ENCODE data around the gene PBLD.

Gene PBLD
- 1.4 to 2.9 (median 2.2) reads per million in 4 experiments for total RNA-seq

GRCh38 chr10:68332259-68333057 lies at the start of gene PBLD:
PBLD (minus strand) TSS chr10:68332928; CDS start chr10:68306844, 26,084 bp downstream.
- peak; percentile 52 for DNase-seq

DNA sequence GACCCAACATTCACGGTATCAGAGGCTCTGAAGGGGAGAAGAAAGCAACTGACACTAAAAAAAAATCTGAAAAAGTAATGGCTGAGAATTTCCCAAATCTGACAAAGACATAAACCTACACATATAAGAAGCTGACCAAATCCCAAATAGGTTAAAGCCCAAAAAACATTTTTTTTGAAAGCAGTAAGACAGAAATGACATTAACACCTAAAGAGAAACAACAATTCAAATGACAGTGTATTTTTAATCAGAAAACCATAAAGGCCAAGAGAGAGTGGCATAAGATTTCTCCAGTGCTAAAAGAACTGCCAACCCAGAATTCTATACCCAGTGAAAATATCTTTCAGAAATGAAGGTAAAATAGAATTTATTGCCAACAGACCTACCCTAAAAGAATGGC lies 38.9 kb upstream of the PBLD start:
- no peak for DNase-seq

DNA sequence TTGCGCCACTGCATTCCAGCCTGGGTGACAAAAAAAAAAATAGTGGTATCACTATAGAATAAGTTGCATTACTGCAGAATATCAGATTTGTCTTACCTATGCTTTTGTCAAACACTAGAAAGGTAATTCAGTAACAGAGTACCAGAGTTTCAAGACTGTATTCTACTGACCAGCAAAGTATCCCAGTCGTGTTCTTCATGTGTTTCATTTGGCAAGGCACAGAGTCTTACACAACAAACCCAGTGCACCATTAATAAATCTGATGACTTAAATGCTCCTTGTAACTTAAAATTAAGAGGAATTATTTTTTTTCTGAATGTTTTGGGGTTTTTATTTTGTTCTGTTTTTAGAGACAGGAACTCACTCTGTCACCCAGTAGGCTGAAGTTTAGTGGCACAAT lies 34.4 kb upstream of the PBLD start:
- DNase-seq, result no peak

- DNase-seq, result no peak
These were observed 33.9 kb upstream of the PBLD start for GRCh38 chr10:68366600-68366999.

GRCh38 chr10:68365611-68366010 lies 32.9 kb upstream of the PBLD start:
- no peak for DNase-seq

DNA sequence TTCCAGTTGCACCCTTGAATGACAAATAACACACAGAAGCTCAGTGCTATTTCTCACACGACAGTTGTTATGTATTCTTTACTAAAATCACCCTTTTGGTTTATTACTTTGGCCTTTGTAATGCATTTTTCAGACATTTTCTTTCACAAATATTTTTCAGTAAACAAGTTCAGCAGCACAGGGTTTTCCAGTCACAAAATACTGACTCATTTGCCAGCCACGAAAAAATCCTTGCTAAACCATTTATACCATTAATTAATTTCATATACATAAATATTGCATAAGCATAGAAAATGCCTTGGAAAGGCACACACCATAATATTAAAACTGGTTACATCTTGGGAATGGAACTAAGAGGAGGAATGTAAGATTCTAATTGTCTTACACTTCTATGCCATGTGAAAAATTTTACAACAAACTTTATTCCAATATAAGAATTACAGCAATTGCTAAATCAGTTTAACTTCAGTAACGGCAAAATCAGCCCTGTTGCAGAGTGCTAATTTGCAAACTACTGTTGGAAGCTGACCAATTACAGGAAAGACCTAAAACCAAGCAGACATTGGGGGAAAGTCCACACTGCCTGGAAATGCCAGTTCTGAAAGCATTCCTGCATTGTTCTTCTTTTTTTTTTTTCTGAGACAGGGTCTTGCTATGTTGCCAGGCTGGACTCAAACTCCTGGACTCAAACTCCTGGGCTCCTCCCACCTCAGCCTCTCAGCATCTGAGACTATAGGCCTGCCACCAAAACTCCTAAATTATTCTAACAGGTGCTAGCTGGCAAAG lies 31.6 kb upstream of the PBLD start:
- DNase-seq, result no peak

DNA sequence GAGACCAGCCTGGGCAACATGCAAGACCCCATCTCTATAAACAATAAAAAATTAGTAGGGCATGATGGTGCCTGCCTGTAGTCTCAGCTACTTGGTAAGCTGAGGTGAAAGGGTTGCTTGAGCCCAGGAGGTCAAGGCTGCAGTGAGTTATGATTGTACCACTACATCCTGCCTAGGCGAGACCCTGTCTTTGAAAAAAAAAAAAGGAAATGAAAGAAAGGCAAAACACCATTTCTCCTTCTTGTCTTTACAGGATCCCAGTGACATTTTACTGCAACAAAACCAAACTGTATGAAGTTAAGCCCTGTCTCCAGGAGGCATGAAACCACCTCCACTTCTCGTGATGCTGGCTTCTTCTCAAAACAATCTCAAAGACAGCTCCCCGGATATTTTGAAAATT lies 29.9 kb upstream of the PBLD start:
- no peak for DNase-seq

DNA sequence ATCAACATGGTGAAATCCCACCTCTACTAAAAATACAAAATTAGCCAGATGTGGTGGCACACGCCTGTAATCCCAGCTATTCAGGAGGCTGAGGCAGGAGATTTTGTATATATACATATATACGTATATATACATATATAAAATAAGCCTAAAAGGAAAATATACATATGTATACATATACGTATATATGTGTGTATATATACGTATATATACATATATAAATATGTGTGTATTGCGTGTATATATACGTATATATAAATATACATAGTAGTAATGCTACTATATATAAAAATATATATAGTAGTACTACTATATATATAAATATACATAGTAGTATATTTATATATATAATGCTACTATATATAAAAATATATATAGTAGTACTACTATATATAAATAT lies 26.5 kb upstream of the PBLD start:
- DNase-seq, result no peak

GRCh38 chr10:68353537-68353936 lies 20.8 kb upstream of the PBLD start:
- DNase-seq, result no peak

- peak; percentile 16 for DNase-seq
These were observed 15.6 kb upstream of the PBLD start for GRCh38 chr10:68348265-68348741.

DNA sequence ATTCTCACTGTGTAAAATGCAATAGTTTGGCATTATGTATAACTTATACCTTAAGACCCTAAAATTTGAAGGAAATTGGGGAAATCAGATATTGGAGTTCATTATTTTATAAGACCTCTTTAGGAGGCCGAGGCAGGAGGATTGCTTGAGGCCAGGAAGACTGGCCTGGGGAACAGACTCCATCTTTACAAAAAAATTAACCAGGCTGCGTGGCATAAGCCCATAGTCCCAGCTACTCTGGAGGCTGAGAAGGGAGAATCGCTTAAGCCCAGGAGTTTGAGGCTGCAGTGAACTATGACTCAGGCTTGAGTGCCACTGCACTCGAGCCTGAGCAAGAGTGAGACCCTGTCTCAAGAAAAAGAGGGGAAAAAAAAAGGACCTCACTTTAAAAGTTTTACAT lies 14.0 kb upstream of the PBLD start:
- no peak for DNase-seq

DNA sequence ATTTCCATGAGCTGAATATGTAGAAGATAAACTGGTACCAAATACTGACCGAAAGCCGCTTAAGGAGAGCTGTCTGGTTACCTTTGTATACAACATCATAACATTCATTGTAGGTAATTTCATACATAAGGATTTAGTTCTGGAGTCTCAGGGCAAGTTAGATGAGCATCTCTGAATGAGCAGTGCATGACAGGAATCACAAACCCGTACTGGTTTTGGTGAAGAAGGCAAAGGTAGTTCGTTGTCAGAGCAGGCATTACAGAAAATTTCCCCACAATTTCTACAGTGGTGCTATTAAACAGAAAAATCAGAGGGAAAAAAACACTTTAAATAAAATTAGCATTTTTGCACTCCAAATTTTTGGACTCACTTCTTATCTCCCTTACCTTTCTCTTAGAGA lies 12.9 kb upstream of the PBLD start:
- DNase-seq, result no peak

GRCh38 chr10:68342909-68343516 lies 10.3 kb upstream of the PBLD start:
- DNase-seq, result no peak

- DNase-seq, result no peak
These were observed 7.8 kb upstream of the PBLD start for GRCh38 chr10:68340358-68341080.

- DNase-seq, result no peak
These were observed 4.1 kb upstream of the PBLD start for GRCh38 chr10:68336754-68337351.

- no peak for DNase-seq
These were observed 2.1 kb upstream of the PBLD start for GRCh38 chr10:68334672-68335467.

GRCh38 chr10:68333440-68334431 lies 1.0 kb upstream of the PBLD start:
- DNase-seq, result no peak

- no peak for DNase-seq
These were observed 299 bp upstream of the PBLD start for GRCh38 chr10:68333058-68333395.

- peak; percentile 98 for DNase-seq
These were observed 1.1 kb downstream of the PBLD start, which contains the start of gene HNRNPH3 for GRCh38 chr10:68331455-68332258. HNRNPH3 (plus strand) TSS chr10:68332064; CDS start chr10:68337222, 5,158 bp downstream.
